ENCODE data around the gene UBTD2.
A peak's percentile ranks its signal among the peaks of the same experiment; 100 is the strongest.
"Not testable (repeated sequence)": the region's sequence is repeated elsewhere in the genome, so short reads cannot be mapped to it uniquely, and the experiment has no call there.

The UBTD2 gene

DNA sequence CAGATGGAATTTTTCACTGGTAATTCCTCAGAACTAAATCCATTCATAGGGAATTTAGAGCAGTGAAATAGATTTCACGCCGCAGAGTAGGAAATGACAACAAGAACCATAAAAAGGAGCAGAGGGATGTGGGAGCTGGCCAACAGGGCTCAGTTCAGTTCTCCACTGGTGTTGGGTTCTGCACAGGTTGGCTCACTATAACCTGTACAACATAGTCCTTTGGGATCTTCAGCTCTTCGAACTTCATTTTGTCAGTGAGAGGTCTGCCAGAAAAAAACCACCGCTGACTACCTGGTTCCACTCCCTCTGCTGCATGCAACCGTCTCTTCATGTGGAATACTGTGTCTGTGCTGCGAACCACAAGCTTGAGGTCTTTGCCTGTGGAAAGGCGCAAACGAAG is 71.9 kb downstream of the UBTD2 start:
- Histone ChIP-seq H3K27ac (ENCODE audit: low read length) (no peak overlapping the region), H3K9ac (ENCODE audit: low read depth, low read length) (no peak overlapping the region), H3K27me3 (ENCODE audit: insufficient read depth, low read length) (no peaks in the 10 kb centered on the region), H3K9me3 (ENCODE audit: insufficient read depth, low read depth, low read length) (no peaks in the 10 kb centered on the region), H3K36me3 (ENCODE audit: insufficient read depth, low read depth, low read length) (peaks cover 55% of the 10 kb centered on the region), H3K4me1 (ENCODE audit: insufficient read depth, low read length) (no peaks in the 10 kb centered on the region), H3K4me3 (ENCODE audit: low read length) (no peak overlapping the region)

- Histone ChIP-seq H3K27ac (ENCODE audit: low read length) (no peak overlapping the region), H3K9ac (ENCODE audit: low read depth, low read length) (no peak overlapping the region), H3K4me1 (ENCODE audit: insufficient read depth, low read length) (no peaks in the 10 kb centered on the region), H3K9me3 (ENCODE audit: insufficient read depth, low read depth, low read length) (no peaks in the 10 kb centered on the region), H3K4me3 (ENCODE audit: low read length) (no peak overlapping the region), H3K36me3 (ENCODE audit: insufficient read depth, low read depth, low read length) (peaks cover 46% of the 10 kb centered on the region), H3K27me3 (ENCODE audit: insufficient read depth, low read length) (no peaks in the 10 kb centered on the region)
These were observed 73.8 kb downstream of the UBTD2 start for GRCh38 chr5:172209714-172210113.

- Histone ChIP-seq H3K9me3 (ENCODE audit: insufficient read depth, low read depth, low read length) (no peaks in the 10 kb centered on the region), H3K36me3 (ENCODE audit: insufficient read depth, low read depth, low read length) (peaks cover 32% of the 10 kb centered on the region), H3K27ac (ENCODE audit: low read length) (no peak overlapping the region), H3K27me3 (ENCODE audit: insufficient read depth, low read length) (no peaks in the 10 kb centered on the region), H3K4me1 (ENCODE audit: insufficient read depth, low read length) (no peaks in the 10 kb centered on the region), H3K9ac (ENCODE audit: low read depth, low read length) (no peak overlapping the region), H3K4me3 (ENCODE audit: low read length) (no peak overlapping the region)
These were observed 76.1 kb downstream of the UBTD2 start for GRCh38 chr5:172207511-172207910.

DNA sequence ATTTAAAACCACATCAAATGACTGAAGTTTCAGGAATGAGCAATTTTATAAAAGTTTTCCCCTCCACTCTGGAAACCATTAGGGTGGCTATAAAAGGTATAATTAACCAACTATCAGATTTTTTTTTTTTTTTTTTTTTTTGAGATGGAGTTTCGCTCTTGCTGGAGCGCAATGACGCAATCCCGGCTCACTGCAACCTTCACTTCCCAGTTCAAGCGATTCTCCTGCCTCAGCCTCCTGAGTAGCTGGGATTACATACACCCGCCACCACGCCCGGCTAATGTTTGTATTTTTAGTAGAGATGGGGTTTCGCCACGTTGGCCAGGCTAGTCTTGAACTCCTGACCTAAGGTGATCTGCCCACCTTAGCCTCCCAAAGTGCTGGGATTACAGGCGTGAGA is 77.6 kb downstream of the UBTD2 start:
- not testable (repeated sequence) for H3K4me1 ChIP-seq (ENCODE audit: insufficient read depth, low read length); H3K9ac ChIP-seq (ENCODE audit: low read depth, low read length); H3K27me3 ChIP-seq (ENCODE audit: insufficient read depth, low read length); H3K9me3 ChIP-seq (ENCODE audit: insufficient read depth, low read depth, low read length); H3K27ac ChIP-seq (ENCODE audit: low read length); H3K4me3 ChIP-seq (ENCODE audit: low read length)
- H3K36me3 ChIP-seq (ENCODE audit: insufficient read depth, low read depth, low read length) = peaks cover 17% of the 10 kb centered on the region

DNA sequence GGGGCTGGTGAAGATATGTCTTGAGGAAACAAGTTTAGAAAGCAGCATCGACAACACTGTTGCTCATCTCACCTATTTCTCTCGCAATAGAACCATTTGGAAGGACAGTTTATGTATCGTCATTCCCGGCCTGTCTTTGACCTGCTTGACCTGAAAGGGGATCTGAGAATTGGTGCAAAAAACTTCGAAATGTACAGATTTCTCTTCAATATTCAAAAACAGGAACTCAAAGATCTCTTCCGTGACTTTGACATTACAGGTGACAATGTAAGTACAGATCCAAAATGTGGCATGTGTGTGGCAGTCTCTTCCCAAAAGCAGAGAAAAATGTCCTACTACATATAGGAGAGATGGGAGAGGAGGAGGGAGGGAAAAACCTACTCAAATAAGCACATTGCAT is 83.1 kb downstream of the UBTD2 start:
- H3K9me3 ChIP-seq (ENCODE audit: insufficient read depth, low read depth, low read length) = peaks cover 6% of the 10 kb centered on the region; the same call in 1 of the 2 replicates
- no peak overlapping the region for H3K9ac ChIP-seq (ENCODE audit: low read depth, low read length)
- no peaks in the 10 kb centered on the region for H3K36me3 ChIP-seq (ENCODE audit: insufficient read depth, low read depth, low read length)
- H3K4me1 ChIP-seq (ENCODE audit: insufficient read depth, low read length) = no peaks in the 10 kb centered on the region
- no peak overlapping the region for H3K27ac ChIP-seq (ENCODE audit: low read length)
- H3K27me3 ChIP-seq (ENCODE audit: insufficient read depth, low read length) = no peaks in the 10 kb centered on the region
- no peak overlapping the region for H3K4me3 ChIP-seq (ENCODE audit: low read length)

DNA sequence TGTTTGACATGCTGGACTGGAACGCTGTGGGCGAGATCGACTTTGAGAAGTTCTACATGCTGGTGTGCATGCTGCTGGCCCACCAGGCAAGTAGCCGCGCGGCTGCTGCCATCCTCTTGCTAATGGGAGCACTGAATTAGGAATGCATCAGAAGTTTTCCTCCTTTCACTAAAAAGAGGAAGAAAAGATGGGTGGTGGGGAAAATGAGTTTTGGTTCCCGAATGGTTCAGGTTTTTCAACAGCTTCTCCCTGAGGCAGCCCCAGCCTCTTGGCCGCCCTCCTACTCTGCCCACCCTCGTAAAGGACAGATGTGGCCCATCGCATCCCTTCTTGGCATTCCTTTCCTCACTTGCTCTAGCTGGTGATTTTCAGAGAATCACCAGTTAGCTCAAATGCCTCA is 84.1 kb downstream of the UBTD2 start:
- peaks cover 6% of the 10 kb centered on the region; the same call in 1 of the 2 replicates for H3K9me3 ChIP-seq (ENCODE audit: insufficient read depth, low read depth, low read length)
- H3K4me3 ChIP-seq (ENCODE audit: low read length) = no peak overlapping the region
- no peak overlapping the region for H3K27ac ChIP-seq (ENCODE audit: low read length)
- H3K4me1 ChIP-seq (ENCODE audit: insufficient read depth, low read length) = no peaks in the 10 kb centered on the region
- no peak overlapping the region for H3K9ac ChIP-seq (ENCODE audit: low read depth, low read length)
- no peaks in the 10 kb centered on the region for H3K36me3 ChIP-seq (ENCODE audit: insufficient read depth, low read depth, low read length)
- H3K27me3 ChIP-seq (ENCODE audit: insufficient read depth, low read length) = no peaks in the 10 kb centered on the region

DNA sequence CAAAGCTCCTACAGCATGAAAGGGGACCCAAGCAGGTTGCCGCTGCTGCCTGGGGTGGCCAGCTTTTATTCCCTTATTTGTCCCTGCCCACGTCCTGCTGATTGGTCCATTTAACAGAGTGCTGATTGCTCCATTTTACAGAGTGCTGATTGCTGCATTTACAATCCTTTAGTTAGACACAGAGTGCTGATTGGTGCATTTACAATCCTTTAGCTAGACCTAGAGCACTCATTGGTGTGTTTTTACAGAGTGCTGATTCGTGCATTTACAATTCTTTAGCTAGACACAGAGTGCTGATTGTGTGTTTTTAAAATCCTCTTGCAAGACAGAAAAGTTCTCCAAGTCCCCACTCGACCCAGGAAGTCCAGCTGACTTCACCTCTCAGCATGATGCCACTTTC is 85.8 kb downstream of the UBTD2 start:
- H3K4me1 ChIP-seq (ENCODE audit: insufficient read depth, low read length) = not testable (repeated sequence)

DNA sequence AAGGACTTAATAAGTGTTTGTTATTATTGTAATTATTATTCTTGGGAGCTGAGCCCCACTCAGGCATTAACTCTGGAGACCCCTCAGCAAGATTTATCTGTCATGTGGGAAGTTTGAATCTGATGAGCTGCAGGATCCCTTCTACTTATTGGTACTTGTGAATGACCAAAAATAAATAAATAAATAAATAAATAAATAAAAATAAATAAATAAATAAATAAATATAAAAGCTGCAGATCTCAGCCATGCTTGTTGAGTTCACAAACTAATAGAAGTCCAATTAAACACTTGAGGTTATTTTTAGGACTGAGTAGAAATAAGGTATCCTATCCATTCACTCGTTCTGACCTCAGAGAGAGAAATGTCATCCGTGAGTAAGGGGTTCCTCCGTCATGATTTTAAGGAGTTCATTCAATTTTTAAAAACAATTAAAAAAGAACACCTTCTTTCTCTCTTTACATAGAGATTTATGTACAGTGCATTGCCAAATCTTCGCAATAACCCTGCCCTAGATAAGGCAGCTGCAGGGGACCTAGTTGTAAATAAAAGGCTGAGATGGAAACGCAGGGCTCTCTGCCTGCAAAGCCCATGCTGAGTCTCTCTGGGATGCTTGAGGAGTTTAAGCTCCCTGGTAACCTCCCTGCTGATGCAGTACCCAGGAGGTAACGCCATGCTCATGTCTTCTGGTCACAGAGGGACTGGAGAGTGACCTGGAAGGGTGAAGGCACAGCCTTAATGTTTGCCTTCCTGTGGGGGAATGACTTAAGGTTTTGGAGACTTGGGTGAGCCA is 88.4 kb downstream of the UBTD2 start:
- Histone ChIP-seq H3K27ac (ENCODE audit: low read length) (no peak overlapping the region), H3K27me3 (ENCODE audit: insufficient read depth, low read length) (peaks cover 3% of the 10 kb centered on the region; the same call in 1 of the 2 replicates), H3K4me3 (ENCODE audit: low read length) (no peak overlapping the region), H3K9ac (ENCODE audit: low read depth, low read length) (no peak overlapping the region), H3K36me3 (ENCODE audit: insufficient read depth, low read depth, low read length) (no peaks in the 10 kb centered on the region), H3K4me1 (ENCODE audit: insufficient read depth, low read length) (no peaks in the 10 kb centered on the region), H3K9me3 (ENCODE audit: insufficient read depth, low read depth, low read length) (peaks cover 6% of the 10 kb centered on the region; the same call in 1 of the 2 replicates)

More for the DNA sequence above, 85.8 kb downstream of the UBTD2 start:
- not testable (repeated sequence) for H3K9me3 ChIP-seq (ENCODE audit: insufficient read depth, low read depth, low read length); H3K27me3 ChIP-seq (ENCODE audit: insufficient read depth, low read length); H3K27ac ChIP-seq (ENCODE audit: low read length); H3K4me3 ChIP-seq (ENCODE audit: low read length); H3K36me3 ChIP-seq (ENCODE audit: insufficient read depth, low read depth, low read length); H3K9ac ChIP-seq (ENCODE audit: low read depth, low read length)

DNA sequence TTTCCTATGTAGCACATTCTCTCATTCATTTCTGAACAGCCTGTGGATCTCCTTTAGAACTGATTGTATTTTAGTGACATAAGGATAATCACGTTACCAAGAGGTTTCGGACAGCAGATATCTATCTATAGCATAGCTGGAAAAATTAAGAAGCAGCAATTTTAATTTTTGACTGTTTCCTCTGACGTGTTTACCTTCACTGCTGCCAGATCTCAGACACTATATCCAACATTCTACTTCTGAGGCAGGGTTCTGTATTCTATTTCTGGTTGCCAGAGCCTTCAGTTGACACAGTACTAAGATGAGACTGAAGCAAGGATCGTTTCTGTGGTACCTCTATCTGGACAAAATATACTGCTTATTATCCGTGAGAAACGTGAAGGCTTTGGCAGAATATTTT is 89.7 kb downstream of the UBTD2 start, which contains the start of gene EFCAB9:
EFCAB9 (plus strand) TSS at position 301 of the 400 bp plus-strand sequence; CDS start at position 302, 1 bp downstream.
- Histone ChIP-seq H3K36me3 (ENCODE audit: insufficient read depth, low read depth, low read length) (no peaks in the 10 kb centered on the region), H3K4me3 (ENCODE audit: low read length) (no peak within 1 kb of the TSS), H3K4me1 (ENCODE audit: insufficient read depth, low read length) (0 out of 2 replicates have a peak, but pooled peaks cover 2% of the 10 kb centered on the region), H3K9ac (ENCODE audit: low read depth, low read length) (no peak within 1 kb of the TSS), H3K9me3 (ENCODE audit: insufficient read depth, low read depth, low read length) (peaks cover 6% of the 10 kb centered on the region; the same call in 1 of the 2 replicates), H3K27ac (ENCODE audit: low read length) (no peak within 1 kb of the TSS), H3K27me3 (ENCODE audit: insufficient read depth, low read length) (peaks cover 12% of the 10 kb centered on the region; the same call in 1 of the 2 replicates)

GRCh38 chr5:172189693-172190296 is 93.8 kb downstream of the UBTD2 start:
- peak overlapping the region; percentile 81 for H3K4me3 ChIP-seq (ENCODE audit: low read length)
- no peak overlapping the region for H3K27ac ChIP-seq (ENCODE audit: low read length)

GRCh38 chr5:172188893-172189692 is 94.5 kb downstream of the UBTD2 start:
- peak overlapping the region; percentile 66; the same call in 1 of the 2 replicates for H3K9ac ChIP-seq (ENCODE audit: low read depth, low read length)
- no peaks in the 10 kb centered on the region for H3K9me3 ChIP-seq (ENCODE audit: insufficient read depth, low read depth, low read length)
- no peaks in the 10 kb centered on the region for H3K36me3 ChIP-seq (ENCODE audit: insufficient read depth, low read depth, low read length)
- H3K27ac ChIP-seq (ENCODE audit: low read length) = no peak overlapping the region
- peak overlapping the region; percentile 81 for H3K4me3 ChIP-seq (ENCODE audit: low read length)
- H3K27me3 ChIP-seq (ENCODE audit: insufficient read depth, low read length) = peaks cover 20% of the 10 kb centered on the region; the same call in 1 of the 2 replicates
- H3K4me1 ChIP-seq (ENCODE audit: insufficient read depth, low read length) = peaks cover 8% of the 10 kb centered on the region; the same call in 1 of the 2 replicates

More at GRCh38 chr5:172189693-172190296, 93.8 kb downstream of the UBTD2 start:
- Histone ChIP-seq H3K4me1 (ENCODE audit: insufficient read depth, low read length) (peaks cover 8% of the 10 kb centered on the region; the same call in 1 of the 2 replicates), H3K27me3 (ENCODE audit: insufficient read depth, low read length) (peaks cover 20% of the 10 kb centered on the region; the same call in 1 of the 2 replicates), H3K36me3 (ENCODE audit: insufficient read depth, low read depth, low read length) (no peaks in the 10 kb centered on the region), H3K9ac (ENCODE audit: low read depth, low read length) (peak overlapping the region; percentile 14; the same call in 1 of the 2 replicates), H3K9me3 (ENCODE audit: insufficient read depth, low read depth, low read length) (no peaks in the 10 kb centered on the region)

Measured in iPS-20b (cell line).